Stimulated activated CD4-positive, alpha-beta T cell treated with anti-CD3 and anti-CD28 coated beads, Interleukin-15, amount 100 ng/mL, for 48 hours (primary cell): ENCODE measurements around the gene GPBP1L1.
A peak's percentile ranks its signal among the peaks of the same experiment; 100 is the strongest.
"Not testable (repeated sequence)": the region's sequence is repeated elsewhere in the genome, so short reads cannot be mapped to it uniquely, and the experiment has no call there.

Experiments
- DNase-seq, 2 donors: peaks; one replicate each; pipeline ENCODE4 v3.0.0-alpha.2; 2020; ENCODE audit warnings: low read depth in 2 of 2

Gene GPBP1L1, protein sequence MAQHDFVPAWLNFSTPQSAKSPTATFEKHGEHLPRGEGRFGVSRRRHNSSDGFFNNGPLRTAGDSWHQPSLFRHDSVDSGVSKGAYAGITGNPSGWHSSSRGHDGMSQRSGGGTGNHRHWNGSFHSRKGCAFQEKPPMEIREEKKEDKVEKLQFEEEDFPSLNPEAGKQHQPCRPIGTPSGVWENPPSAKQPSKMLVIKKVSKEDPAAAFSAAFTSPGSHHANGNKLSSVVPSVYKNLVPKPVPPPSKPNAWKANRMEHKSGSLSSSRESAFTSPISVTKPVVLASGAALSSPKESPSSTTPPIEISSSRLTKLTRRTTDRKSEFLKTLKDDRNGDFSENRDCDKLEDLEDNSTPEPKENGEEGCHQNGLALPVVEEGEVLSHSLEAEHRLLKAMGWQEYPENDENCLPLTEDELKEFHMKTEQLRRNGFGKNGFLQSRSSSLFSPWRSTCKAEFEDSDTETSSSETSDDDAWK

DNA sequence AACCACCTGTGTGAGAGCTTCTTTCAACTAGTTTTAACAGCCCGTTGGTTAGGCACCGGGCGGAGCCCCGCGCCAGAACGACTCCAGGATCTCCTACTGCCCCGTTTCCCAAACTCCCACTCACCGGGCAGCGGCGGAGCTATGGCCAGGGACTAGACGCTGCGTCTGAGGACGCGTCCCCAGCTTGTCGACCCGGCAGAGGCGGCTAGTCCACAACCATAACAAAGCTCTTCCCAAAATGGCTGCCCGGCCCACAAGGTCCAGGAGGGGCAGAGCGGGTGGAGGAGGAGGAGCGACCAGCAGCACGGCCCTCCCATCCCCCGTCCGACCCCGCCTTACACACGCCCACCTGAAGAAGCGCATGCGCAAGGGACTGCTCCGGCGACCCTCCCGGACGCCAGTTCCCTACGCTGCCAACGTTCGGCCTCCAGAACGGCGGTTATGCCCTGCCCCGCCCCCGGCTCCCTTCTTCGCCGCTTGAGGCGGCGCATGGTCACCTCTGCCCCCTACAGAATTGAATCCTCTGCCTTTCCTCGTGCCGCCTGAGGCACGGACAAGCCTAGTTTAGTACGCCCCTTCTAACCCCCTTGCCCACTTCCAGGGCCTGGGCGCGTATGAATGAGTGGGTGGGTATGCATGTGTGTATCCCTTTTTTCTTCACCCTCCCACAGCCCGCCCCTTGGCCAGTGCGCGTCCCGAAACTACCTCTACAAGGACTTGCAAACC is at the start of gene GPBP1L1:
Gene GPBP1L1 (minus strand): TSS at position 246 of the 726 bp plus-strand sequence. CDS start 27,446 bp downstream, outside the sequence.
- DNase-seq, result peak; percentile 96 to 97

DNA sequence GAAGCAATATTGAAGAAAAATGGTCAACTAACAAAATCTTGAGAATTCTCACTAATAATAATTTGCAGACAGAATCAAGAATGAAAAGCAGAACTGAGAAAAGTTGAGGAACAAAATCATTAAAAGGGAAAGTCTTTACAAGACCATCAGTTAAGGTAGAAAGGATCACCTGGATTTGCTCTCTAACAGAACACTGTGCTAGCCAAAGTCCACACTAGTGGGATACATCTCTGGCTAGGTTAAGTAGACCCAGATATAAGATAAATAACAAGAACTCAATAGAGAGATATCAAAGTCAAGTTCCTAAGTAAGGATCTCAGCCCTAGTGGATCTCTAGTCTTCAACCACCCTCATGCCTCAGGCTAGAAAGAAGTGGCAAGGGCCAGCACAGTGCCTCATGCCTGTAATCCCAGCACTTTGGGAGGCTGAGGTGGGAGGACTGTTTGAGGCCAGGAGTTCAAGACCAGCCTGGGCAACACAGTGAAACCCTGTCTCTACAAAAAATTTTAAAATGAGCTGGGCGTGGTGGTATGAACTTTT is 44.5 kb upstream of the GPBP1L1 start:
- DNase-seq, result no peak

DNA sequence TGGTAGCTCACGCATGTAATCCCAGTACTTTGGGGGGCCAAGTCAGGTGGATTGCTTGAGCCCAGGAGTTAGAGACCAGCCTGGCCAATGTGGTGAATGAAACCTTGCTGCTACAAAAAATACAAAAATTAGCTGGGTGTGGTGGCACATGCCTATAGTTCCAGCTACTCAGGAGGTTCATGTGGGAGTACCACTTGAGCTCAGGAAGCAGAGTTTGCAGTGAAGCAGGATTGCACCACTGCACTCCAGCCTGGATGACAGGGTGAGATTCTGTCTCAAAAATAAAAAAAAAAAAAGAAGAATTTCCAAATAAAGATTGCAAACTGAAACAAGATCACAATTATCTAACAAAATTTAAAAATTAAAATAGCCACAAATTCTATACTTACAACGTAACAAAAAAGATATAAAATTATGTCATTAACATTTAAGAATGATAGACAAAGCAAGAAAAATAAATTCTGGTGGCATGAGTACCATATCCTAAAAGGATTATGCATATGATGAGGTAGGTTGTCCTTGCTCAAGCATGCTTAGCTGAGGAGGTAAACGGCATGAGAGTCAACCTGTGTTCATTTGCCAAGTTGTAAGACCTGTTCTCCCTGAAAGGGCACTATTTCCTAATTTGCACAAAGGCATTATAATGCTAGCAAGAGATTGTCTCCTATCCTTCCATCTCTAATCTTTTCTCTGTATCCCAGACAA is 43.9 kb upstream of the GPBP1L1 start:
- no peak for DNase-seq

DNA sequence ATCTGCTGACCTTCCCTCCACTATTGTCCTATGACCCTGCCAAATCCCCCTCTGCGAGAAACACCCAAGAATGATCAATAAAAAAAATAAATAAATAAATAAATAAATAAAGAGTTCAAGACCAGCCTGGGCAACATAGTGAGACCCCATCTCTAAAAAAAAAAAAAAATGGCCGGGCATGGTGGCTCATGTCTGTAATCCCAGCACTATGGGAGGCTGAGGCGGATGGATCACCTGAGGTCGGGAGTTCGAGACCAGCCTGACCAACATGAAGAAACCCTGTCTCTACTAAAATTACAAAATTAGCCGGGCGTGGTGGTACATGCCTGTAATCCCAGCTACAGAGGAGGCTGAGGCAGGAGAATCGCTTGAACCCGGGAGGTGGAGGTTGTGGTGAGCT is 39.7 kb upstream of the GPBP1L1 start:
- not testable (repeated sequence) for DNase-seq

DNA sequence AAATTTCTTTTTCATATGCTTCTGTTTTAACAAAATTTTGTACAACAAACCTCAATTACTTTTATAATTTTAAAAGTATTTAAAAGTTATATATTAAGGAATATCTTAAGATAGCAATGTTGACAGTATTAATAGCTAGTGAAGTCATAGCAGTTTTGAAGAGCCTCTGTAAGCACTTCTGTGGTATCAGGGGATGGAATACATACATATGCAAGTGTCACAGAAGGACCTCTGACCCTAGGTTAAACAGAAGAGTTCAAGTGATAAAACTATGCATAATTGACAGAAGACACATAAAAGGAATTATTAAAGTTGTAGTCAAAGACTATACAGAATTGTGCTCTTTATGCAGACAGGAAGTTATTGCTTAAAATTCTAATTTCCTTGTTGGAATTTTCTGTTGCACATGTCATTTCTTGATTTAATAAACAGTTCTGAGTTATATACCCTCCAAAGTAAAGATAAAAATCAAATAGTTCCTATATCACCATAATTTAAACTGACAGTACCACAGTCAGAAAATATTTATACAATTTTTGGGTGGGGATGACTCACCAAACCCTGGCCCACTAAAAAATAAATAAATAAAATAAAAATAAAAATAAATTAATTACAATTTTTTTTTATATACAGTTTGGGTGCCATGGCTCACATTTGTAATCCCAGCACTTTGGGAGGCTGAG is 37.1 kb upstream of the GPBP1L1 start:
- DNase-seq, result no peak

DNA sequence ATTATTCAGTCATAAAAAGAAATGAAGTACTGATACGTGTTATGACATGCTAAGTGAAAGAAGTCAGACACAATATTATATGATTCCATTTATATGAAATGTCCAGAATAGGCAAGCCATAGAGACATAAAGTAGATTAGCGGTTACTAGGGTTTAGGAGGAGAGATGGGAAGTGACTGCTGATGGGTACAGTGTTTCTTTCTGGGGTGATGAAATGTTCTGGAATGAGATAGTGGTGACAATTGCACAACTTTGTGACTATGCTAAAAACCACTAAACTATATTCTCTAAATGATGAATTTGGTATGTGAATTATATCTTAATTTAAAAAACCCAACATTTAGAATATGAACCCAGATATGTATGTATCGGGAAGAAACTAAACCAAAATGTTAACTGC is 36.5 kb upstream of the GPBP1L1 start:
- no peak for DNase-seq

DNA sequence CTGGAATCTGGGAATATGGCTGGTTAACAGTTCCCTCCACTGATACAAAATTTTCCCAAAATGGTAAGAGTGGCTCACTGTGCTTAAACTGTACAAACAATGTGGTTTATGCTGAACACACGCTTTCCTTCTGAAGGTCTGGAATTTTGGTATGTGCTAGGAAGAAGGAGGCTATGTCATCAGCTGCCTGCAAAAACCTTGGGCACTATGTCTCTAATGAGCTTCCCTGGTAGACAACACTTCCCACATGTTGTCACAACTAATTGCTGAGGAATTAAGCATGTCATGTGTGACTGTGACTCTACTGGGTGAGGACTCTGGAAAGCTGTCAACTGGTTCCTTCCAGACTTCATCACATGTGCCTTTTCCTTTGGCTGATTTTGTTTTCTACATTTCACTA is 34.9 kb upstream of the GPBP1L1 start:
- no peak for DNase-seq

DNA sequence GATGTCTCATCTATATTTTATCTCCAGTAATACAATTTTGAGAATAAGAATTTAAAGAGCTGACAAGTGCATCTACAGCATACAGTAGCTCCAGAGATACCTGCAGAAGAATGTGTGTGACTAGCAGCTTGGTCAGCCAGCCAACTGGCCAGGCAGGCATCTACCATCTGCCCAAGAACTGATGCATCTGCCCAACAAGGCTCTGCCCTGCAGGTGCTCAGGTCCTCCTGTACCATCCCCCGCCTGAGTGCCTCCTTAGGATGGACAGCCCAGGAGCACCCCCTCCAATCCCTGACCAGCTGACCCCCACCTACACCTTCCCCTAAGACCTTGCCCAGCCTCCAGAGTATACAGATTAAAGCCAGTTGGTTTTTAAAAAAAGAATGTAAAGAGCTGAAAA is 32.0 kb upstream of the GPBP1L1 start:
- no peak for DNase-seq

DNA sequence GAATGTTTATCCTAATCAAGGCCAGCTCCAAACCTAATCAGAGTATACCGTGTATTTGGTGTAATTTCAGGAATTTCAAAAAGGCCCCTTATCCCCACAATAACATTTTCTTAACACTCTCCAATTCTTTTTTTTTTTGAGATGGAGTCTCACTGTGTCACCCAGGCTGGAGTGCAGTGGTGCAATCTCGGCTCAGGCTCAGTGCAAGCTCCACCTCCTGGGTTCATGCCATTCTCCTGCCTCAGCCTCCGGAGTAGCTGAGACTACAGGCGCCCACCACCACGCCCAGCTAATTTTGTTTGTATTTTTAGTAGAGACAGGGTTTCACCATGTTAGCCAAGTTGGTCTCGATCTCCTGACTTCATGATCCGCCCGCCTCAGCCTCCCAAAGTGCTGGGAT is 31.1 kb upstream of the GPBP1L1 start:
- DNase-seq, result not testable (repeated sequence)

DNA sequence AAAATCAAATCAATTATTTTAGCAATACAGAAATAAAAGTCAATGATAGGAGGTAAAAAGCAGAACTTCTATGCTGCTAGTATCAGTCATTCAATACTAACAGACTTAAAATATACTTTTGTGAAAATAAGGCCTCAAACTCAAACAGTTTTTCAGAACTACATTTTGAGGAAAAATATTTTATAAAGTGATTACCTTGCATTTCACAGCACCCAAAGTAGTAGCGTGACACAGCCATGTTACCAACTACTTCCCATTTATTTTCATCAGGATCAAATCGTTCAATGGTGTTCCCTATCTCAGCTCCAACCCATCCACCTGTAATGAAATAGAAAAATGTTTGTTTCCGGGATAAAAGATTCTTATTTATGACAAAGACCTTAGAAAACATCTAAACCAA is 30.4 kb upstream of the GPBP1L1 start:
- no peak for DNase-seq

DNA sequence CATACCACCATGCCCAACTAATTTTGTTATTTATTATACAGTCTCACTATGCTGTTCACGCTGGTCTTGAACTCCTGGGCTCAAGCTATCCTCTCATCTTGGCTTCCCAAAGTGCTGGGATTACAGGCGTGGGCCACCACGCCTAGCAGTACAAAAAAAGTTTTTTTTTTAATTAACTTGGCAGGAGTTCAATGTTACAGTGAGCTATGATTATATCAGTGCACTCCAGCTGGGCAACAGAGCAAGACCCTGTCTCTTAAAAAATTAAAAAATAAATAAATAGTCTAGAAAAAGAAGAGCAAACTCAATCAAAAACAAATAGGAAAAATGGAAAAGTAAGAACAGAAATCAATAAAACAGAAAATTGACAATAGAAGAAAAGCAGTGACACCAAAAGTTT is 27.4 kb upstream of the GPBP1L1 start:
- DNase-seq, result no peak

DNA sequence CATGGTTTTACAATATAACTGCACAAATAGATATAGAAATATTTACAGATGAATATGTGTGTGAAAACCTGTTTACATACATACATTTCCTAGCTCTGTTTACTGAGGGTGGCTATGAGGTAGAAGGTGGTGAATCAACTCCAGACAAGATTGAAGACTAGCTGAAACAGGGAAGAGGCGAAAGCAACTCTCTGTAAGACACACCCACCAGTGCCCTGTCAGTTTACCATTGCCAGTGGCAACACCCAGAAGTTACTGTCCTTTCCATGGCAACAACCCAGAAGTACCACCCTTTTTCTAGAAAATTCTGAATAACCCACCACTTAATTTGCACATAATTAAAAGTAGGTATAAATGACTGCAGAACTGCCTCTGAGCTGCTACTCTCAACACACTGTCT is 18.3 kb upstream of the GPBP1L1 start:
- no peak for DNase-seq

DNA sequence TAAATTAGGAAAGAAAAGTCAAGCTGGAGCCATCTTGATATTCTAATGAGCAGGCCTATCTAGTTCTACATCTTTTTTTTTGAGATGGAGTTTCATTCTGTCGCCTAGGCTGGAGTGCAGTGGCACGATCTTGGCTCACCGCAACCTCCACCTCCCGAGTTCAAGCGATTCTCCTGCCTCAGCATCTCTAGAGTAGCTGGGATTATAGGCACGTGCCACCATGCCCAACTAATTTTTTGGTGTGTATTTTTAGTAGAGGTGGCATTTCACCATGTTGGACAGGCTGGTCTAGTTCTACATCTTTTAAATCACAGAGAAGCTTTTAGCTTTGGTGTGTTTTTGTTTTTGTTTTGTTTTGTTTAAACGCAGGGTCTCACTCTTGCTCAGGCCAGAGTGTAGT is 8.5 kb upstream of the GPBP1L1 start:
- no peak for DNase-seq

DNA sequence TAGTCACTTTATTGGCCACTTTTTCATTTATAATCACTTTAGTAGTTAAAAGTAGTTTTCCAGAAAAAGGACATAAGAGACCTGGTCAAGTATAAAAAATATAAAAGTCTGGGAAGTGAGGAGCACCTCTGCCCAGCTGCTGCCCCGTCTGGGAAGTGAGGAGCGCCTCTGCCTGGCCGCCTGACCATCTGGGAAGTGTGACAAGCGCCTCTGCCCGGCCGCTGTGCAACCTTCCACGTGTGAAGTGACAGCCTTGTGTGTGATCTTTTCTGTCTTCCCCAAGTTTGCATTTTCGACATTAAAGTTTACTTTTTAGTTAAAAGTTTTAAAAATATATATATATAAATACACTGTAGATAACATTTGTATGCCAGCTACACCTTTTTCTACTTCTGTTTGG is 7.5 kb upstream of the GPBP1L1 start:
- not testable (repeated sequence) for DNase-seq

DNA sequence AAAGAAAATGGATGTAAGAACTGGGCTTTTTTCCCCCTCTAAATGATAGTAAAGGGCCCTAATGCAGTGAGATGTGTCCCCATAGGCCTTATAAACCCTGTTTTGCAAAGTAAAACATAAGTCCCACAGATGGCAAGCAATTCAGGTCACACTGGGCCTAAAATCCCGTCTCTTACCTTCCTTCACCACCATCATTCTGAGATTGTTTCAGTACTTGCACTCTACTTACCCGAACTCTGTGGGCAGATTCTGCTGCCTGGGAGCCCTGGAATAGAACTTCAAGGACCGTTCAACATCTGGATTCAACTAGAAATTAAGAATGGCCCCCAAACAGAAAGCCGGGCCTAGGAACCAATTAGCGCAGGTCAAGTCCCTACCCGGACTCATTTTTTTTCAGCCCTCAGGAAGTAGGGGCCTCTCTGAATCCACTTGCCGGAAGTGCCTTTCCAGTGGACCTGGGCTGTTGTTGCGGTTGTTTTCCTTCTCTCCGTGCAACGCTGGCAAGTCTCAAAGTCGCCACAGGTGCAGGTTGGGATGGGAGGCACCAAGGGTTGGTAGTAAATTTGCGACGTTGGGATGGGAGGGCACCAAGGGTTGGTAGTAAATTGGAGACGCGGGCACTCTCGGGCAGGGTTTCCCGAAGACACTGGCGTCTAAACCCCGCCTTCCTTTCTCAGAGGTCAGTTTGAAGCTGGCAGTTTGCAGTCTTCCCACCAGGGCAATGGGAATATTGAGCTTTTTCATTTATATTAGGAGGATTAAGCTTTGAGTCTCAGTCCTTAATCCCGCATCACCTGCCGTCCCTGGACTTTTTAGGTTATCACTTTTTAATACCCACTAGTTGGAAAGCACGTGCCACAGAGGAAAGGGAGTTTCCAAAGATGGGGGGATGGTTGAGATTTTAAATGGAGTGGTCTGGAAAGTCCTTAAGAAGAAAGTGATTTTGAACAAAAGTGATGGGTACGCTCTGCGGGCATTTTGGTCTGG is 1.7 kb upstream of the GPBP1L1 start, which contains the start of gene TMEM69:
Gene TMEM69 (plus strand): TSS at position 428 of the 987 bp plus-strand sequence. CDS start 2,888 bp downstream, outside the sequence.
- peak; percentile 56 to 65 for DNase-seq

DNA sequence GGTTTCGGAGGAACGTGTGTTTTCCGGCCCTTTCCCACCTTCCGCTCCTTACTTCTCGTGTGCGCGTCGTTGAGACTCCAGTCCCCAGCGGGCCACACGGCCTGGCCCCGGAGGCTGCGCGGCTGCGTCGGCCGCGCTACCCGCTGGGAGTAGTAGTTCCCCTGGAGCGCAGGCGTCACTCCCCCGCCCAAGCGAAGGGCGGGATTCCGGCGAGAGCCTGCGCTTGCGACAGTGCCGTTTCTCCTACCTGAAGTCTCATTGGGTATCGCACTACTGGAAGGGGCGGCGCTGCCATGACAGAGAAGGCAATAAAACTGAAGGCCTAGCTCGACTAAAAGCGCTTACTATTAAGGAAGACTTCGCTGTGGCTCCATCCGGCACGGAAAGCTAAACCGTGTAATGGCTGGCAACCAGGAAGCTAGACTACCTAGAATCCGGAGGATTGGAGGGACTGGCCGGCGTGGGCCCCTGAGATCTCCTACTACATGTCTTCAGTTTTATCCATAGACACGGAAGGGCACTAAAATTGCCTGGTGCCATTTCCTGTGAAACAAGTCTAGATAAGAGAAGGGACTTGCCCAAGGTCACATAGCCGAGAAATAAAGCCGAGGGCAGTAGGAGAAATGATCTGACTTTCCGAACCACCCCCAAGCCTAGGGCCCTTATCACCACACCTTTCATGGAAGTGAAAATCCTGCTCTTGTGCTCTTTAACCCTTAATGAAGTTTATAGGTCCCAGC is 851 bp upstream of the GPBP1L1 start:
- peak; percentile 94 for DNase-seq

DNA sequence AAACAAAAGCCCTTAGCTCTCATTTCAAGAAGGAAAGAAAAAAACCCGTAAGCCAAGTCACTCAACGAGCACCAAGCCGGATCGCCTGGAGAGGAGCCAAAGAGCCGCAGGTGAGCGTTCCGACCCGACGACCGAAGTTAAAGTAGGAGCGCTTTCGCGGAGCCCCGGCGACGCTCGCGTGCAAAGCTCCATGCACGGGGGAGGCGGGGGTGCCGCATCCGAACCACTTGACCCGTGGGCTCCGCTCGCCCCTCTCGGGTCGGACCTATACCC is 382 bp downstream of the GPBP1L1 start:
- peak; percentile 39 to 44 for DNase-seq

DNA sequence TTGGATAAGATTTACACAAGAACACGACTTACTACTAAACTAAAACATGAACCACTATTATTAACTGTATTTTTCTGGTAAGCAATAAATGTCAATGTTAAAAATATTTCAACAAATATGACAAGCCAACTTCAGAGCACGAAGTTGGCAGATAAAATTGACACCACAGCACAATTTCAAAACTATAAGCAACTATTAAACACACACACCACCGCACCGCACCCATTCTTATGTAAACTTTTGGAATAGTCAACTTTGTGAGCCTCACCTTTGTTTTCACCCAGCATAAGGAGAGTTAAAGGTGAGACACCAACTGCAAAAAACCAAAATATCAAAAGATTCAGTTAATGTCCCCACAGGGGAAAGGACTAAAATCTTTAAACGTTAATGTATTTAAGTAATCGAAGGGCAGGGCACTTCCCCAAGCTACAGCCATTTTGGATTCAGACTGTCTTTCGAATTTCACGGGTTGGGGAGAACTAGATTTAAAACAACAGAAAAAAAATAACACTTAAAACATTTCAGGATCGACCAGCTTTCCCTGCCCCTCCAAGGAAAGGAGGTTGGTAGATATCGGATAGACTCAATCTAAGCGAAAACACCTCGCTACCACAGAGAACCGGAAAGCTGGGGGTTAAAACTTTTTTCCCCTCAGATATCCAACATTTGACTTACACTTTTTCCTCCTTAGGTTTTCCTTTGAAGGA is 872 bp downstream of the GPBP1L1 start:
- DNase-seq, result no peak

DNA sequence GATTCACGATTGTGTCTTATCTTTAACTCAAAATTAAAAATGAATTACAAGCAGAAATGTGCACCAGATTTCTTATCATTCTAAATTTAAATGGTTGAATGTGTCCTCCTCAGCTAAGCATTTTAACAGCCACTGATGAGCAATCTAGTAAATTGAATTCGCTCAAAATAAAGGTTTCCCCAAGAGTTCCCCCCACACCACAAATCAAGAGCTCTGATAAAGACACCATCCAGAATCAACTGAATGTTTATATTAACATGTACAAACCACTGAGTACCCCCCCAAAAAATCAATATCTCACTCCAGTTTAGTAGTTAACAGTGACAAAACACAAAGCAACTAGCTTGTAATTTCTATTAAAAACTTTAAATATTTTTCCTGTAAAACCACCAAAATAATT is 1.9 kb downstream of the GPBP1L1 start:
- DNase-seq, result no peak
